DOHH2 (cell line): ENCODE results near the gene VSIG2.

Experiments used
- H3F3A ChIP-seq: fragments of 200-600 bp; sonication (generic), shearing (Covaris generic); 2 replicates; pipeline ENCODE4 v1.6.0; 2016; ENCODE audit warnings: antibody characterized with exemption, mild to moderate bottlenecking; ENCODE audit not compliant: control insufficient read depth, insufficient read depth
- H3K27ac ChIP-seq: fragments of 200-600 bp; sonication (generic); 2 replicates; pipeline ENCODE4 v1.5.1; 2014; ENCODE audit warnings: low read depth, mild to moderate bottlenecking, low read length, moderate library complexity
- H3K27me3 ChIP-seq: fragments of 200-600 bp; sonication (generic); 2 replicates; pipeline ENCODE4 v1.6.1; 2014; ENCODE audit warnings: mild to moderate bottlenecking, low read length, mixed read lengths; ENCODE audit not compliant: control insufficient read depth
- H3K36me3 ChIP-seq: fragments of 200-600 bp; sonication (generic); 2 replicates; pipeline ENCODE4 v1.6.1; 2014; ENCODE audit warnings: mild to moderate bottlenecking, low read length, moderate library complexity, mixed read lengths; ENCODE audit not compliant: control insufficient read depth
- H3K4me1 ChIP-seq: fragments of 200-600 bp; sonication (generic); 2 replicates; pipeline ENCODE4 v1.6.1; 2014; ENCODE audit warnings: mild to moderate bottlenecking, low read length, mixed read lengths; ENCODE audit not compliant: control insufficient read depth
- H3K4me2 ChIP-seq: fragments of 200-600 bp; sonication (generic); 2 replicates; pipeline ENCODE4 v1.6.0; 2014; ENCODE audit warnings: mild to moderate bottlenecking, low read length, moderate library complexity
- H3K4me3 ChIP-seq: fragments of 200-600 bp; sonication (generic); 2 replicates; pipeline ENCODE4 v1.5.1; 2014; ENCODE audit warnings: mild to moderate bottlenecking, low read length, mixed read lengths
- H3K79me2 ChIP-seq: fragments of 200-600 bp; sonication (generic); 2 replicates; pipeline ENCODE4 v1.6.1; 2014; ENCODE audit warnings: mild to moderate bottlenecking, low read length, mixed read lengths; ENCODE audit not compliant: control insufficient read depth
- H3K9me2 ChIP-seq: fragments of 200-600 bp; sonication (generic); replicated peaks from 2 replicates; pipeline ENCODE4 v1.6.1; 2014; ENCODE audit warnings: mild to moderate bottlenecking, low read length, mixed read lengths; ENCODE audit not compliant: control insufficient read depth
- H3K9me3 ChIP-seq: fragments of 200-600 bp; sonication (generic); 2 replicates; pipeline ENCODE4 v1.6.1; 2014; ENCODE audit warnings: antibody characterized with exemption, low read length, mixed read lengths; ENCODE audit not compliant: control insufficient read depth, insufficient read depth
- H4K20me1 ChIP-seq: fragments of 200-600 bp; sonication (generic); 2 replicates; pipeline ENCODE4 v1.6.0; 2014; ENCODE audit warnings: low read depth, mild to moderate bottlenecking, antibody characterized with exemption, low read length, moderate library complexity; ENCODE audit not compliant: control insufficient read depth, insufficient read depth
- CTCF ChIP-seq: fragments of 200-600 bp; sonication (generic); IDR thresholded peaks from one replicate; pipeline ENCODE4 v1.5.1; 2014; ENCODE audit warnings: antibody characterized with exemption, mild to moderate bottlenecking, low read depth, low read length; ENCODE audit not compliant: poor library complexity, severe bottlenecking
- EZH2phosphoT487 ChIP-seq: fragments of 200-600 bp; sonication (generic); IDR thresholded peaks from 2 replicates; pipeline ENCODE4 v1.6.1; 2017; ENCODE audit warnings: borderline replicate concordance, mild to moderate bottlenecking, antibody characterized with exemption, low read length, moderate library complexity, mixed read lengths

VSIG2 gene

GRCh38 chr11:124762624-124763155, 10.6 kb upstream of the VSIG2 start:
- H3K27ac ChIP-seq = no peak overlapping the region

DNA sequence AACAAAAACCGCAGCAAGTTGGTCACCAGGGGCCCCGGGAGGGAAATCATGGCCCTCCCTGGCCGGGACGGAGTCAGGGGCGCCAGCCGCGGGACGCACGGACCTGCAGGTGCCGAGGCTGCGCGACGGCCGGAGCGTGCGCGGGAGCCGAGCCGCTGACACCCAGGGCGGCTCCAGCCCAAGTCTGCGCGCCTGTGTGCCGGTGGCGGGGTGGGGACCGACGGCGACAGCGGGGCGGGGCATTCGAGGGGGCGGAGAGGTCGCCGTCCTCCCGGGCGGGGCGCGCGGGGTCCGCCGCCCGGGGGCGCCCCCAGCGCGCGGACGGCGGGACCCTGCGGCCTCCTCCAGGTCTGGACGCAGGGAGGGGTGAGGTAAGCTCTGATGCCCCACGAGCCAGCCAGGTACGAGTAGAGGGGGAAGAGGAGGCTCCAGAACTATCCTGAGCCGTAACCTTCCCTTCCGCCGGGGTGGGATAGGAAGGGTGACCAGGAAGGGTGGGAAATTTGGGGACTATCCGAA, 10.1 kb upstream of the VSIG2 start, which contains the start of gene ESAM:
ESAM (minus strand) TSS at position 186 of the 519 bp plus-strand sequence; CDS start at position 50, 136 bp downstream.
- H3K79me2 ChIP-seq = no peaks in the 10 kb centered on the region
- no peaks in the 10 kb centered on the region for H3K9me2 ChIP-seq
- no peaks in the 10 kb centered on the region for H4K20me1 ChIP-seq
- no peak for TF ChIP-seq EZH2phosphoT487
- TF ChIP-seq CTCF = no peak
- H3K4me2 ChIP-seq = peak within 1 kb of the TSS; percentile 83
- H3K27me3 ChIP-seq = peaks cover 42% of the 10 kb centered on the region
- no peaks in the 10 kb centered on the region for H3F3A ChIP-seq
- peaks cover 49% of the 10 kb centered on the region for H3K4me1 ChIP-seq
- no peaks in the 10 kb centered on the region for H3K9me3 ChIP-seq
- H3K36me3 ChIP-seq = peaks cover 5% of the 10 kb centered on the region
- no peak within 1 kb of the TSS for H3K27ac ChIP-seq
- H3K4me3 ChIP-seq = peak within 1 kb of the TSS; percentile 77

More at GRCh38 chr11:124762624-124763155, 10.6 kb upstream of the VSIG2 start:
- peaks cover 10% of the 10 kb centered on the region for H3K36me3 ChIP-seq
- peaks cover 49% of the 10 kb centered on the region for H3K4me1 ChIP-seq
- H3K9me2 ChIP-seq = no peaks in the 10 kb centered on the region
- peak overlapping the region; percentile 77 for H3K4me3 ChIP-seq
- H3K79me2 ChIP-seq = no peaks in the 10 kb centered on the region
- no peaks in the 10 kb centered on the region for H3K9me3 ChIP-seq
- TF ChIP-seq CTCF = no peak
- no peak for TF ChIP-seq EZH2phosphoT487
- H3F3A ChIP-seq = no peaks in the 10 kb centered on the region
- H3K27me3 ChIP-seq = peaks cover 39% of the 10 kb centered on the region
- no peaks in the 10 kb centered on the region for H4K20me1 ChIP-seq
- H3K4me2 ChIP-seq = peak overlapping the region; percentile 83

- Histone ChIP-seq H3K36me3 (no peaks in the 10 kb centered on the region), H3F3A (no peaks in the 10 kb centered on the region), H3K4me3 (peak overlapping the region; percentile 77), H3K27me3 (peaks cover 42% of the 10 kb centered on the region), H3K4me2 (peak overlapping the region; percentile 83), H3K4me1 (peaks cover 49% of the 10 kb centered on the region), H3K9me3 (no peaks in the 10 kb centered on the region), H4K20me1 (no peaks in the 10 kb centered on the region), H3K27ac (no peak overlapping the region), H3K9me2 (no peaks in the 10 kb centered on the region), H3K79me2 (no peaks in the 10 kb centered on the region)
- TF ChIP-seq EZH2phosphoT487 (no peak), CTCF (no peak)
These were observed 9.4 kb upstream of the VSIG2 start for GRCh38 chr11:124761301-124762104.
